Transverse colon (tissue), 4 donors: Measurements from ENCODE around the gene CCDC148.

Experiments used
- EP300 ChIP-seq: sonication (generic); formaldehyde crosslinking; IDR thresholded peaks from one replicate; pipeline ENCODE4 v1.6.1; 2017; ENCODE audit warnings: antibody characterized with exemption, low read depth
- POLR2A ChIP-seq: fragments of 450-650 bp; IDR thresholded peaks from one replicate; pipeline ENCODE4 v1.6.1; 2016; ENCODE audit warnings: antibody characterized with exemption, mild to moderate bottlenecking, moderate library complexity
- POLR2AphosphoS5 ChIP-seq, 3 donors: sonication (generic); formaldehyde crosslinking; IDR thresholded peaks; one replicate each; pipeline ENCODE4 v1.6.1; 2016; ENCODE audit warnings: antibody characterized with exemption in 3 of 3
- TF ChIP-seq, protein P1 (sequence below), 5 experiments: fragments of 200-600 bp in 3 of 5; fragments of 450-650 bp in 2 of 5; sonication (generic) in 3 of 5; IDR thresholded peaks; 1 replicate in 2 of 5; 2 replicates in 3 of 5; pipeline ENCODE4 v1.5.1; 2016 to 2017; ENCODE audit warnings: antibody characterized with exemption in 5 of 5, inconsistent platforms in 3 of 5, mild to moderate bottlenecking in 2 of 5, moderate library complexity in 1 of 5

DNA sequence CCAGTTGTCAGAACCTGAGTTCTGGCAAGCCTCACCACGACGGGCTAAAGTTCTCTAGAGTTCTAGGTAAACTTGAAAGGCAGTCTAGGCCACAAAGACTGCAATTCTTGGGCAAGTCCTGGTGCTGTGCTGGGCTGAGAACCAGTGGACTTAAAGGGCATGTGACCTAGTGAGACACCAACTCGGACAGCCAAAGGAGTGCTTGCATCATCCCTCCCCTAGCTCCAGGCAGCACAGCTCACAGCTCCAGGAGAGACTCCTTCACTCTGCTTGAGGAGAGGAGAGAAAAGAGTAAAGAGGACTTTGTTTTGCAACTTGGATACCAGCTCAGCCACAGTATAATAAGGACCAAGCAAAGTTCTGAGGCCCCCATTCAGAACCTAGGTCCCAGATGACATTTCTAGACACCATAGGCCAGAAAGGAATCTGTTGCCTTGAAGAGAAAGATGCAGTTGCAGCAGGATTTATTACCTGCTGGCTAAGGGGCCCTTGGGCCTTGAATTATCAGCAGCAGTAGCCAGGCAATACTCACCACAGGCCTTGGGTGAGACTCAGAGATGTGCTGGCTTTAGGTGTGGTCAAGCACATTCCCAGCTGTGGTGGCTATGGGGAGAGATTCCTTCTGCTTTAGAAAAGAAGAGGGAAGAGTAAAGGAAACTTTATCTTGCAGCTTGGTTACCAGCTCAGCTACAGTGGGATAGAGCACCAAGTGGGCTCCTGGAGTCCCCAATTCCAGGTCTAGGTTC lies 303.1 kb downstream of the CCDC148 start:
- TF ChIP-seq, protein P1, sequence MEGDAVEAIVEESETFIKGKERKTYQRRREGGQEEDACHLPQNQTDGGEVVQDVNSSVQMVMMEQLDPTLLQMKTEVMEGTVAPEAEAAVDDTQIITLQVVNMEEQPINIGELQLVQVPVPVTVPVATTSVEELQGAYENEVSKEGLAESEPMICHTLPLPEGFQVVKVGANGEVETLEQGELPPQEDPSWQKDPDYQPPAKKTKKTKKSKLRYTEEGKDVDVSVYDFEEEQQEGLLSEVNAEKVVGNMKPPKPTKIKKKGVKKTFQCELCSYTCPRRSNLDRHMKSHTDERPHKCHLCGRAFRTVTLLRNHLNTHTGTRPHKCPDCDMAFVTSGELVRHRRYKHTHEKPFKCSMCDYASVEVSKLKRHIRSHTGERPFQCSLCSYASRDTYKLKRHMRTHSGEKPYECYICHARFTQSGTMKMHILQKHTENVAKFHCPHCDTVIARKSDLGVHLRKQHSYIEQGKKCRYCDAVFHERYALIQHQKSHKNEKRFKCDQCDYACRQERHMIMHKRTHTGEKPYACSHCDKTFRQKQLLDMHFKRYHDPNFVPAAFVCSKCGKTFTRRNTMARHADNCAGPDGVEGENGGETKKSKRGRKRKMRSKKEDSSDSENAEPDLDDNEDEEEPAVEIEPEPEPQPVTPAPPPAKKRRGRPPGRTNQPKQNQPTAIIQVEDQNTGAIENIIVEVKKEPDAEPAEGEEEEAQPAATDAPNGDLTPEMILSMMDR (IDR thresholded peaks at IDR 0.05), result no peak
- no peak for TF ChIP-seq POLR2A
- TF ChIP-seq POLR2AphosphoS5 (IDR thresholded peaks at IDR 0.05), result no peak
- TF ChIP-seq EP300, result no peak
